ENCODE results near the gene OR51E1. TPM values are rescaled to one million over a fixed set of nuclear protein-coding genes. Genes with fewer than 3 reads are reported as not detected.

OR51E1 gene
- total and polyA plus RNA-seq, 2 experiments from 2014 or later = not detected

GRCh38 chr11:4637662-4638047 is 6.1 kb upstream of the OR51E1 start:
- H3K4me2 ChIP-seq (ENCODE audit: unreplicated experiment) = no peak overlapping the region
- no peak overlapping the region for H3K4me3 ChIP-seq
- H3F3A ChIP-seq (ENCODE audit: insufficient read depth) = no peaks in the 10 kb centered on the region
- H3K36me3 ChIP-seq (ENCODE audit: low read depth) = no peaks in the 10 kb centered on the region
- H3K79me2 ChIP-seq (ENCODE audit: insufficient read depth) = no peaks in the 10 kb centered on the region
- H4K20me1 ChIP-seq (ENCODE audit: insufficient read depth) = no peaks in the 10 kb centered on the region
- H2AFZ ChIP-seq = no peak overlapping the region
- TF ChIP-seq EZH2phosphoT487 (IDR thresholded peaks at IDR 0.05; ENCODE audit: insufficient read depth, low read depth) (no peak), EZH2 (IDR thresholded peaks at IDR 0.05; ENCODE audit: insufficient read depth, poor library complexity, severe bottlenecking) (no peak)
- DNase-seq = no peak
- H3K27me3 ChIP-seq (replicated peaks; ENCODE audit: insufficient read depth) = peaks cover 14% of the 10 kb centered on the region; the same call in 1 of the 2 replicates
- no peak overlapping the region for H3K27ac ChIP-seq
- in situ Hi-C loops (cut with MboI) = loop anchor here (25.0 kb wide), 1 partner anchor 750 kb away; the partner anchor contains the start of gene OR51M1
- H3K9ac ChIP-seq = no peak overlapping the region
- H3K9me3 ChIP-seq (ENCODE audit: low read depth) = no peaks in the 10 kb centered on the region
- H3K9me2 ChIP-seq (ENCODE audit: insufficient read depth) = no peaks in the 10 kb centered on the region
- 29 to 30% methylated on average over 3 of the region's 3 CpGs for WGBS, 2 experiments (ENCODE audit: low coverage in 1 of 2, low lambda C conversion rate in 2 of 2, missing lambda C conversion rate in 2 of 2)
- no peaks in the 10 kb centered on the region for H3K4me1 ChIP-seq (ENCODE audit: insufficient read depth)

DNA sequence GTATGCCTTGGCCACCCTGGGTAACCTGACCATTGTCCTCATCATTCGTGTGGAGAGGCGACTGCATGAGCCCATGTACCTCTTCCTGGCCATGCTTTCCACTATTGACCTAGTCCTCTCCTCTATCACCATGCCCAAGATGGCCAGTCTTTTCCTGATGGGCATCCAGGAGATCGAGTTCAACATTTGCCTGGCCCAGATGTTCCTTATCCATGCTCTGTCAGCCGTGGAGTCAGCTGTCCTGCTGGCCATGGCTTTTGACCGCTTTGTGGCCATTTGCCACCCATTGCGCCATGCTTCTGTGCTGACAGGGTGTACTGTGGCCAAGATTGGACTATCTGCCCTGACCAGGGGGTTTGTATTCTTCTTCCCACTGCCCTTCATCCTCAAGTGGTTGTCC is 3.9 kb upstream of the OR51E1 start:
- Histone ChIP-seq H4K20me1 (ENCODE audit: insufficient read depth) (no peaks in the 10 kb centered on the region), H3K36me3 (ENCODE audit: low read depth) (no peaks in the 10 kb centered on the region), H3K9me3 (ENCODE audit: low read depth) (no peaks in the 10 kb centered on the region), H3K4me3 (no peak overlapping the region), H3K27me3 (replicated peaks; ENCODE audit: insufficient read depth) (peaks cover 10% of the 10 kb centered on the region; the same call in 1 of the 2 replicates), H2AFZ (no peak overlapping the region), H3K79me2 (ENCODE audit: insufficient read depth) (no peaks in the 10 kb centered on the region), H3K4me2 (ENCODE audit: unreplicated experiment) (no peak overlapping the region), H3K9ac (no peak overlapping the region), H3K27ac (no peak overlapping the region), H3F3A (ENCODE audit: insufficient read depth) (no peaks in the 10 kb centered on the region), H3K4me1 (ENCODE audit: insufficient read depth) (no peaks in the 10 kb centered on the region), H3K9me2 (ENCODE audit: insufficient read depth) (no peaks in the 10 kb centered on the region)
- WGBS, 2 experiments (ENCODE audit: low coverage in 1 of 2, low lambda C conversion rate in 2 of 2, missing lambda C conversion rate in 2 of 2) = 37 to 39% methylated on average over 6 of the region's 6 CpGs
- no peak for DNase-seq
- TF ChIP-seq EZH2 (IDR thresholded peaks at IDR 0.05; ENCODE audit: insufficient read depth, poor library complexity, severe bottlenecking) = no peak
- TF ChIP-seq EZH2phosphoT487 (IDR thresholded peaks at IDR 0.05; ENCODE audit: insufficient read depth, low read depth) = no peak
- in situ Hi-C loops (cut with MboI) = loop anchor here (10.0 to 25.0 kb wide), 2 partner anchors 365 to 747 kb away; partner anchors contain the start of gene OR51M1

DNA sequence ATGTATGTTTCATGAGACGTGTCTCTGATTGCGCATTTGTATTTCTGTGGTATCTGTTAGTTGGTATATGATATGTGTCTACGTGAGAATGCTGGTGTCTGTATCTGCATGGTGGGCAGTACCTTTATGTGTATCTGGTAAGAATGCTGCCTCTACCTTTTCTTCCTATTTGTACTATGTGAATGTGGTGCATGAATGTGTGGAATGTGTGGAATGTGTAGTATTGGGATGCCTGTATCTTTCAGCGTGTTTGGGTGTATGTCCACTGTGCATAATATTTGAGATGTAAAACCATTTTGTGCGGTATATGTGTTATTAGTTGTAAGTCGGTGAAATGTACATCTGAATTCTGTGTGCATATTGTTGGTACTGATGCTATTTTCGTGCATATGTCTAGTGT is 2.3 kb upstream of the OR51E1 start:
- peaks cover 10% of the 10 kb centered on the region; the same call in 1 of the 2 replicates for H3K27me3 ChIP-seq (replicated peaks; ENCODE audit: insufficient read depth)
- DNase-seq = no peak
- no peak overlapping the region for H3K9ac ChIP-seq
- no peak overlapping the region for H2AFZ ChIP-seq
- H3K9me3 ChIP-seq (ENCODE audit: low read depth) = no peaks in the 10 kb centered on the region
- no peaks in the 10 kb centered on the region for H3K79me2 ChIP-seq (ENCODE audit: insufficient read depth)
- no peaks in the 10 kb centered on the region for H3K4me1 ChIP-seq (ENCODE audit: insufficient read depth)
- in situ Hi-C loops (cut with MboI) = loop anchor here (10.0 to 25.0 kb wide), 2 partner anchors 363 to 746 kb away; partner anchors contain the start of gene OR51M1
- H3K36me3 ChIP-seq (ENCODE audit: low read depth) = no peaks in the 10 kb centered on the region
- no peak overlapping the region for H3K4me3 ChIP-seq
- no peaks in the 10 kb centered on the region for H4K20me1 ChIP-seq (ENCODE audit: insufficient read depth)
- WGBS, 2 experiments (ENCODE audit: low coverage in 1 of 2, low lambda C conversion rate in 2 of 2, missing lambda C conversion rate in 2 of 2) = 51% methylated on average over 7 of the region's 7 CpGs
- H3K27ac ChIP-seq = no peak overlapping the region
- TF ChIP-seq EZH2phosphoT487 (IDR thresholded peaks at IDR 0.05; ENCODE audit: insufficient read depth, low read depth) (no peak), EZH2 (IDR thresholded peaks at IDR 0.05; ENCODE audit: insufficient read depth, poor library complexity, severe bottlenecking) (no peak)
- no peaks in the 10 kb centered on the region for H3K9me2 ChIP-seq (ENCODE audit: insufficient read depth)
- no peak overlapping the region for H3K4me2 ChIP-seq (ENCODE audit: unreplicated experiment)
- no peaks in the 10 kb centered on the region for H3F3A ChIP-seq (ENCODE audit: insufficient read depth)

DNA sequence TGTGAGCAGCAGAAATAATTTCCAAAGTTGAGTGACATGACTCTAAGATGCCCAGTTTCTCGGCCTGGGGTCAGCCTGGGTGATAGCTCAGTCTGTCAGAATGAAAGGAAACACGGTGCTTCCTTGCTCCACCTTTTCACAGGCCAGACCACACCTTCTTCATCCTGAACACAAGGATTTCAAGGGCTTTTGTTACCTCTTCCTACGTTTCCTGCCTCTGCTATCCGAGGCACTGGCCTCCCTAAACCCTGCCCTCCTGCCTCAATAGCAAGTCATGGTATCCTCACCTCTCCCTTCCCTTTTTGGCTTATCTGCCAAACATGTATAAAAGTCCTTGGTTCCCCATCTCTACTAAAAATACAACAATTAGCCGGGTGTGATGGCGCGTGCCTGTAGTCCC is 1.7 kb upstream of the OR51E1 start:
- Histone ChIP-seq H3K9me3 (ENCODE audit: low read depth) (no peaks in the 10 kb centered on the region), H3K4me2 (ENCODE audit: unreplicated experiment) (no peak overlapping the region), H3K9ac (no peak overlapping the region), H3K4me1 (ENCODE audit: insufficient read depth) (no peaks in the 10 kb centered on the region), H3F3A (ENCODE audit: insufficient read depth) (no peaks in the 10 kb centered on the region), H3K4me3 (no peak overlapping the region), H3K27ac (no peak overlapping the region), H3K79me2 (ENCODE audit: insufficient read depth) (no peaks in the 10 kb centered on the region), H3K9me2 (ENCODE audit: insufficient read depth) (no peaks in the 10 kb centered on the region), H4K20me1 (ENCODE audit: insufficient read depth) (no peaks in the 10 kb centered on the region), H3K36me3 (ENCODE audit: low read depth) (no peaks in the 10 kb centered on the region), H2AFZ (no peak overlapping the region), H3K27me3 (replicated peaks; ENCODE audit: insufficient read depth) (peaks cover 10% of the 10 kb centered on the region; the same call in 1 of the 2 replicates)
- WGBS, 2 experiments (ENCODE audit: low coverage in 1 of 2, low lambda C conversion rate in 2 of 2, missing lambda C conversion rate in 2 of 2) = 31 to 44% methylated on average over 7 of the region's 7 CpGs
- DNase-seq = no peak
- TF ChIP-seq EZH2phosphoT487 (IDR thresholded peaks at IDR 0.05; ENCODE audit: insufficient read depth, low read depth) (no peak), EZH2 (IDR thresholded peaks at IDR 0.05; ENCODE audit: insufficient read depth, poor library complexity, severe bottlenecking) (no peak)
- in situ Hi-C loops (cut with MboI) = loop anchor here (10.0 to 25.0 kb wide), 2 partner anchors 363 to 745 kb away; partner anchors contain the start of gene OR51M1
